ENCODE data around the gene TTC7B.
"Not testable (repeated sequence)": the region's sequence is repeated elsewhere in the genome, so short reads cannot be mapped to it uniquely, and the experiment has no call there.

The TTC7B gene, protein sequence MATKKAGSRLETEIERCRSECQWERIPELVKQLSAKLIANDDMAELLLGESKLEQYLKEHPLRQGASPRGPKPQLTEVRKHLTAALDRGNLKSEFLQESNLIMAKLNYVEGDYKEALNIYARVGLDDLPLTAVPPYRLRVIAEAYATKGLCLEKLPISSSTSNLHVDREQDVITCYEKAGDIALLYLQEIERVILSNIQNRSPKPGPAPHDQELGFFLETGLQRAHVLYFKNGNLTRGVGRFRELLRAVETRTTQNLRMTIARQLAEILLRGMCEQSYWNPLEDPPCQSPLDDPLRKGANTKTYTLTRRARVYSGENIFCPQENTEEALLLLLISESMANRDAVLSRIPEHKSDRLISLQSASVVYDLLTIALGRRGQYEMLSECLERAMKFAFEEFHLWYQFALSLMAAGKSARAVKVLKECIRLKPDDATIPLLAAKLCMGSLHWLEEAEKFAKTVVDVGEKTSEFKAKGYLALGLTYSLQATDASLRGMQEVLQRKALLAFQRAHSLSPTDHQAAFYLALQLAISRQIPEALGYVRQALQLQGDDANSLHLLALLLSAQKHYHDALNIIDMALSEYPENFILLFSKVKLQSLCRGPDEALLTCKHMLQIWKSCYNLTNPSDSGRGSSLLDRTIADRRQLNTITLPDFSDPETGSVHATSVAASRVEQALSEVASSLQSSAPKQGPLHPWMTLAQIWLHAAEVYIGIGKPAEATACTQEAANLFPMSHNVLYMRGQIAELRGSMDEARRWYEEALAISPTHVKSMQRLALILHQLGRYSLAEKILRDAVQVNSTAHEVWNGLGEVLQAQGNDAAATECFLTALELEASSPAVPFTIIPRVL

DNA sequence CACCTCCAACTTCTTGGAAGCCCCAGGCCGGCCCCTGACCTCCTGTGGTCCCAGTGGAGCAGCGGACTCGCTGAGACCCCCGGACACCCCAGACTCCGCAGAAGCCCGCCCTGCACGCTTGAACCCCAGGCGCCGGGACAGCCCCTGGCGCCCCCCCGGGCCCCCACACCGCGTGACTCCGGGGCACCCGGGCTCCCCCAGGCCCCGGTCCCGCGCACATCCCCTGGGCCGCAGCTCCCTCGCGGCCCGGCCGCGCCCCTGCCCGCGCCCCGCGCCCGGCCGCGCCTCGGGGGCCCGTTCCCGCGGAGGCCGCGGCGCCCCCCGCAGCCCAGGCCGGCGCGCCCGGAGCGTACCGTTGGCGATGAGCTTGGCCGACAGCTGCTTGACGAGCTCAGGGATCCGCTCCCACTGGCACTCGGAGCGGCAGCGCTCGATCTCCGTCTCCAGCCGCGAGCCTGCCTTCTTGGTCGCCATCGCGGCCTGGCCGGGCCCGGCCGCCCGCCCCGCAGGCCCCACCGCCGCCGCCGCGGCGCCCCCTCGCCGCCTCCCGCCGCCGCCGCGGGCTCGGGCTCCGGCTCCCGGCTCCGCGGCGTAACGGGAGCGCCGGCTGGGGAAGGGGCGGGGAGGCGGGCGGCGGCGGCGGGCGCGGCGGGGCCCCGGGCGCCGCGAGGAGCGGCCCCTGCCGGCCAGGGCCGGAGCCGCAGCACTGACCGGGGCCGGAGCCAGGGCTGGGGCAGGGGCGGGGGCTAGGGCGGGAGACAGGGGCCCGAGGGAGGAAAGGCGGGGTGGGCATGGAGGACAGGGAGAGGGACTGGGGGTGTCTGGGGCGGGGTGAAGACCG is at the start of gene TTC7B:
Gene TTC7B (minus strand): TSS at position 609 of the 841 bp plus-strand sequence. CDS start 135 bp downstream, at position 474.
- DNase-seq (ENCODE audit: low read depth) = no peak

DNA sequence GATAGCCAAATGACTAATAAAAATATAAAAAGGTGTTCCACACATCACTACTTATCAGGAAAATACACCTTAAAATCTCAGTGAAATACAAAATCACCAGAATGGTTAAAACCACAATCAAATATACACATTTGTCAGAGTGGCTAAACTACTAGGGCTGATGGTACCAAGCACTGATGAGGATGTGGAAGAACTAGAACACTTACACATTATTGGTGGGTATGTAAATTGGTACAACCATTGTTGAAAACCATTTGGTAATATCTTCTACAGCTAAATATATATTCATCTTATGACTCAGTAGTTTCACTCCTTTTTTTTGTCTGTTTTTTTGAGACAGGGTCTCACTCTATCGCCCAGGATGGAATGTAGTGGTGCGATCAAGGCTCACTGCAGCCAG is 48.5 kb upstream of the TTC7B start:
- no peak for DNase-seq (ENCODE audit: low read depth)

DNA sequence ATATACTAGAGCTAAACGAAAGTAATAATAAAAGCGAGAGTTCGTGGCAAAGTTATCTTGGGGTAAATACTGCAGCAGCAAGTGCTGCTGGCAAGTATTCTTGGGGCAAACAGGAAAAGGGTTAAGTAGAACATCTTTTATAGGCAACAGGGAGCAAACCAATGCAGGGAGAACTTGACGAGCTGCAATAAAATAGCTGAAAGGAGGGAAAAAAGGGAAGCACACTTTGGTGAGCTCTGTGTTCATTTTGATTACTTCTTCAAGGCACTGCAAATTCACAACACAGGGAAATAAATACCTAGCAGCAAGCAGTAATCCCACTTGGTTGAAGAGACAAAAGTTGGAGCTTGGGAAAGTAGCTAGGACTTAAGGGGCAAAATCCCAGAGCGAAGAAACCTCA is 42.3 kb upstream of the TTC7B start:
- no peak for DNase-seq (ENCODE audit: low read depth)

DNA sequence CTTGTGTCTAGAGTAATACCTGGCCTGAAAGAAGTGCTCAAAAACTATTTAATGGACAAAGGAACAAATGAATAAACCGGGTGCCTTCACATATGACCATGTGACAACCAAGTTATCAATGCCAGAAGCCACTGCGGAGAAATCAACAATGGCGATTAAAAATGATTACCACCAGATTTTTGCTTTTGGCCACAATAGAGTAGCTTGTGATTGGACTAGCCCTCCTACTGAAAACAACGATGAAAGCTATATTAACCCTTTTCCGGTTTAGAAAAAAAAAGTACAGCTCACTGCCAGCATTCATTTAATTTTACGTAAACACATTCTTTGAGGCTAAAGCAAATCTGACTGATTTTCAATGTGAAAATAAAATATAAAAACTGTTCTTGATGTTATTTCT is 41.6 kb upstream of the TTC7B start:
- DNase-seq (ENCODE audit: low read depth) = no peak

DNA sequence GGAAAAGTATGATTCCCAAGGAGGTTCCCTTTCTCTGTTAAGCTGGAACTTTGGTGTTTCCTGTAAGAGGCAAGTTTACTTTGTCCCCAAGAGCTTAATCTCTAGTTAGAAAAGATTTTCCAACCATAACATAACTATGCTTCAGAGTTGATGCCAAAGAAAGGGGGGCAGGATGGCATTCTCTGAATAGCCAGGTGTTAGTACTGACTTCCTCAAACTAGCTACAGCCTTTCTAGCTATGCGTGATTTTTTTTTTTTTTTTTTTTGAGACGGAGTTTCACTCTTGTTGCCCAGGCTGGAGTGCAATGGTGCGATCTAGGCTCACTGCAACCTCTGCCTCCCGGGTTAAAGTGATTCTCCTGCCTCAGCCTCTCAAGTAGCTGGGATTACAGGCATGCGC is 39.9 kb upstream of the TTC7B start:
- not testable (repeated sequence) for DNase-seq (ENCODE audit: low read depth)

DNA sequence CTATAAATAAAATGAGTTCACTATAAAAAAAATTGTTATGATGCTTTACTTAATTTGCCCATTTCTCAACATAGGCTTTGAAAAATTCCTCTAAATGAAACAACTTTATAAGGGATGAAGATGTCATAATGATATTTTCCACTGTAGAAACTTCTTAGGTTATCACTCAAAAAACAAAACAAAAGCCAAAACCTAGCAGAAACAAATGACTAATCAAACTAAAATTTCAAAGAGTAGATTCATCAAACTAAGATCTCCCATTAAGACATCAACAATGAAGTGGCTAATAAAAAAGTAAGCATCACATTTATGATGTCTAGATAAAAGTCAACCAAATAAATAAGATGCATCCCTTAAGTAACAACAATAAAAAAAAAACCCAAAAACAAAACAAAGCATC is 36.9 kb upstream of the TTC7B start:
- DNase-seq (ENCODE audit: low read depth) = no peak

DNA sequence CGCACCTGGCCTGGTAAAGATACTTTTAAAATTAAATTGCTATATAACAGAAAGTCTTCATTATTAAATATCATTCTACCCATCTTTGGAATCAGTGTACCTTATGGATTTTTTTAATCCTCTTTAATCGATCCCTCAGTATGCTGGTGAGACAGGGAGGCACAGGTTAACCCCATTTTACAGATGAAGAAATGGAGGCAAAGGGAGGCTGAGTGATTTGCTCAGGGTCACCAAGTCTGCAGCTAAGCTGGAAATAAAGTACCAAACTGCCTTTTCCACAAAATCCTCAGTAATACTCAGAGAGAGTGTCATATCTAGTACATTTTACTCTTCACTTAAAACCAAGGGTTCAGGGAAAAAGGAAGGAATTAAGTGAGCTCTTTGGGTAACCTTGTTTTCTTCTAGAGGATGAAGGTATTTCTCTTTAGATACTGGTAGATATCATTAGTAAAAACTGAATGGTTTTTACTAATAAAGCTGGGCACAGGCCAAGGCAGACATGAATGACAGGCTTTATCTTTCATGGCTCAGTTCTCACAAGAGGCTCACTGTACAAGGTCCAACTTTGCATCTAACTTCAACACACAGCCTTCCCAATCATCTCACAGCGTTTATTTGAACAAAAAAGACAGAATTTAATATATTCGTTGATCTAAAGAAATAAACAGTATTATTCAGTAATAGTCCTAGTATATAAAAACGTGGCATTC is 35.3 kb upstream of the TTC7B start:
- DNase-seq (ENCODE audit: low read depth) = no peak

- DNase-seq (ENCODE audit: low read depth) = peak; percentile 35
These were observed 34.3 kb upstream of the TTC7B start for GRCh38 chr14:90850487-90850886.

GRCh38 chr14:90849787-90850444 is 33.7 kb upstream of the TTC7B start:
- DNase-seq (ENCODE audit: low read depth) = no peak

- DNase-seq (ENCODE audit: low read depth) = no peak
These were observed 32.9 kb upstream of the TTC7B start for GRCh38 chr14:90848944-90849731.

DNA sequence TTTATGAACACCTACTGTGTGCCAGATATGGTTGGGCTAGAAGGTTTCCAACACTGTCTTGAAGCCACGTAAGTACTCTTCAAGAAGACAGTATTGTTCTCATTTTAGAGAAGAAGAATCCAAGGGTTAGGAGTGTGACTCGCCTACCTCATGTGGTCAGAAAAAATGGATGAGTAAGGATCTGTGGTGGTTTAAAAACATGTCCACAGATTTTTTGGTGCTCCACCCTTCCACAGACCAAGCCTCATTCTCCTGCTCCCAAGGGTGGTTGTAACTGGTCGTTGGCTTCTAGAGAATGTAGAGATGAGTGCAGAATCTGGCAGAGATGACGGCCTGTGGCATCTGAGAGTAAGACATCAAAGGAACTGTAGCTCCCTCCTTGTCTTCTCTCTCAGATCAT is 30.3 kb upstream of the TTC7B start:
- peak; percentile 14 for DNase-seq (ENCODE audit: low read depth)

DNA sequence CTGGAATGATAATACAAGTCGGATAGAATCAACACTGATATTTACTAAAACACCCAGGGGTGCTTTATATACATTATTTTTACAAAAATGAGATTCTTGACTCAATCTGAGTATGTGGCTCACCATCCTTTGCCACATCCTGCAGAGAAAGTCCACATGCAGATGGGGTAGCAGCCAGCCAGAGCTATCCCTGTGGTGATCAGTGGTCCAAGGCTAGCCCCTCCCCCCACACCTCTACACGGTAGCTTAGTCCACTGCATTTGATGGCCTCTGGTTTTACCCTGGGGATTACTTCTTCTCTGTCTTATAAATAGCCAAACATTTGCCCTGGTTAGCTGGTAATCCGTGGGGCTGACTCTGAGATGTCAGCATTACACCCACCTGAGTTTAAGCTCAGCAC is 28.1 kb upstream of the TTC7B start:
- no peak for DNase-seq (ENCODE audit: low read depth)

DNA sequence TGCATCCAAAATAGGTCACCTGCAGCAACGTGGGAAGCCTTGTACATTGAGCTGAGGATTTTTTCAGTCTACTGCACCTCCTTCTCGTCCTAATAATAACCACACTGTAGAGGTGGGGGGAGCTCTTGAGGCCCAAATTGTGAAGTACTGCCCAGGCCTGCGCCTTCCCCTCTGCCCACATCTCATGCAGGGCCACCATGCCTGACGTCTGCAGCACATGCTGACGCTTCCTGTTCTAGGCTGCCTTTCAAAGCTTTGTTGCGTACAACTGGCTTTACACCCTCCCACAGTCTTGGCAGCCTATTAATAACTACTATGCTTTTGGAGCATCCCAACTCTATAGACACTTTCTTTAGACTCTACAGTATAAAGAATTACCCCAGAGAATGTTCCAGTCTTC is 26.5 kb upstream of the TTC7B start:
- DNase-seq (ENCODE audit: low read depth) = no peak

GRCh38 chr14:90840667-90841066 is 24.4 kb upstream of the TTC7B start:
- not testable (repeated sequence) for DNase-seq (ENCODE audit: low read depth)

DNA sequence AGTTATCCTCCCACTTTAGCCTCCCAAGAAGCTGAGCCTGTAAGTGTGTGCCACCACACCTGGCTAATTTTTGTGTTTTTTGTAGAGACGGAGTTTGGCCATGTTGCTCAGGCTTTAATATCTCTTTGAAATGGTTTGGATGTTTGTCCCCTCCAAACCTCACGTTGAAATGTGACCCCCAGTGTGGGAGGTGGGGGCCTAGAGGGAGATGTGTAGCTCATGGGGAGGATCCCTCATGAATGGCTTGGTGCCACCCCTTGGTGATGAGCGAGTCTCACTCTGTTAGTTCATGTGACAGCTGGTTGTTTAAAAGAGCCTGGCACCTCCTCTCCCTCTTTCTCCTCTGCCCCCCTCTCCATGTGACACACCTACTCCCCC is 23.6 kb upstream of the TTC7B start:
- DNase-seq (ENCODE audit: low read depth) = no peak

GRCh38 chr14:90839024-90839888 is 23.0 kb upstream of the TTC7B start:
- no peak for DNase-seq (ENCODE audit: low read depth)

DNA sequence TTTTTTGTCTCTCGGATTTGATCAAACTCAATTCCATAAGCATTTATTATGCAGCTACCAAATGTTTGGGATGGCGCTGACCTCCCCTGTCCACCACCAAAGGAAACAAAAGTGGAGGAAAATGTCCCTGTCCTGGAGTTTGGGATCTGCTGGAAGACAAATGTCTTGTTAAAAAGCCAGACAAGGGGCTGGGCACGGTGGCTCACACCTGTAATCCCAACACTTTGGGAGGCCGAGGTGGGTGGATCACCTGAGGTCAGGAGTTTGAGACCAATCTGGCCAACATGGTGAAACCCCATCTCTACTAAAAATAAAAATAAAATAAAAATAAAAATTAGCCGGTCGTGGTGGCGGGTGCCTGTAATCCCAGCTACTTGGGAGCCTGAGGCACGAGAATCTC is 22.3 kb upstream of the TTC7B start:
- DNase-seq (ENCODE audit: low read depth) = not testable (repeated sequence)

DNA sequence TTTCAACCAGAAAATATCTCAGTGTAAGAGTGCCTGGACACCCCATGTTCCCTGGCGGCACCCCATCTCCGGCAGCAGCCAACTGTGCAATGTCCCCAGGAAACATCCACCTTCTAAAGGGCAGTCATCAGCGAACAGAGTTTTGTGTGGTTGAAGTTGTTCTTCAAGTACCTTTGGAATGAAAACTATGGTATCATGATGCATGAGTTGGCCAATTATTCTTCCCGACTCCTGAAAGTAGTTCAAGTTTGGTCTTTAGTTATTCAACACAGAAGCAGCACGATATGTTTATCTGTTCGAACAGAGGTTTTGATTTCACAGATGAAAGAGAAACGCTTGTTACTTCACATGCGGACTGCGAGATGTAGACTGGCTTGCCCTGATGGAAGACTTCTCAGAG is 21.1 kb upstream of the TTC7B start:
- DNase-seq (ENCODE audit: low read depth) = no peak

DNA sequence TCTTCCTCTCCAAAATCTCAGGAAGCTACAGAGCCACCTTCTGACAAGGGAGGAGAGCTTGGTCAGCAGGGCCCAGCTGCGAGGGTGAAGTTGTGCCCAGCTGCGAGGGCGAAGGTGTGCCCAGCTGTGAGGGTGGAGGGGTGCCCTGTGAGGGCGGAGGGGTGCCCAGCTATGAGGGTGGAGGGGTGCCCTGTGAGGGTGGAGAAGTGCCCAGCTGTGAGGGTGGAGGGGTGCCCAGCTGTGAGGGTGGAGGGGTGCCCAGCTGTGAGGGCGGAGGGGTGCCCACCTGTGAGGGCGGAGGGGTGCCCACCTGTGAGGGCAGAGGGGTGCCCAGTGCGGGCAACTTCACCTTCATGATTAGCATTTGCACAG is 20.4 kb upstream of the TTC7B start:
- DNase-seq (ENCODE audit: low read depth) = no peak

Measured in HS-27A (cell line).